GM23338 (cell line): ENCODE results near the gene SPATA2L.

ENCODE experiments used
- CREB1 ChIP-seq: fragments of 250-450 bp; sonication (Bioruptor Pico); IDR thresholded peaks from 2 replicates; pipeline ENCODE4 v1.5.0; 2020; ENCODE audit warnings: low read depth, mild to moderate bottlenecking, moderate library complexity
- CTCF ChIP-seq, 2 experiments: fragments of 200-600 bp in 1 of 2; sonication (generic) in 1 of 2; conservative IDR thresholded peaks; 2 replicates each; pipeline versions ENCODE4 v1.5.1 to v1.6.1; 2016 to 2017; ENCODE audit warnings: antibody characterized with exemption in 2 of 2, low read depth in 2 of 2, mild to moderate bottlenecking in 2 of 2, moderate library complexity in 1 of 2
- EZH2 ChIP-seq: fragments of 200-600 bp; sonication (generic); IDR thresholded peaks from one replicate; pipeline ENCODE4 v1.8.0; 2017; ENCODE audit warnings: antibody characterized with exemption, mild to moderate bottlenecking, low read depth; ENCODE audit not compliant: unreplicated experiment
- EZH2phosphoT487 ChIP-seq: fragments of 200-600 bp; sonication (generic); IDR thresholded peaks from one replicate; pipeline ENCODE4 v1.8.1; 2018; ENCODE audit warnings: antibody characterized with exemption; ENCODE audit not compliant: unreplicated experiment
- POLR2AphosphoS5 ChIP-seq: IDR thresholded peaks from 2 replicates; pipeline ENCODE4 v1.6.1; 2016; ENCODE audit warnings: antibody characterized with exemption, low read depth
- STAT1 ChIP-seq: IDR thresholded peaks from one replicate; pipeline ENCODE4 v1.6.1; 2016; ENCODE audit warnings: antibody characterized with exemption; ENCODE audit not compliant: unreplicated experiment
- TF ChIP-seq, protein P1 (sequence below): IDR thresholded peaks from one replicate; pipeline ENCODE4 v1.6.1; 2018; ENCODE audit warnings: antibody characterized with exemption; ENCODE audit not compliant: unreplicated experiment
- TF ChIP-seq, protein P2 (sequence below): IDR thresholded peaks from 2 replicates; pipeline ENCODE4 v1.6.1; 2016; ENCODE audit warnings: antibody characterized with exemption

GRCh38 chr16:89690392-89690901 is 11.1 kb downstream of the SPATA2L start:
- no peak for TF ChIP-seq CTCF (conservative IDR thresholded peaks at IDR 0.05; ENCODE audit: low read depth in 2 of 2)
- no peak for TF ChIP-seq CREB1 (CRISPR knock-in tag)
- no peak for TF ChIP-seq POLR2AphosphoS5
- no peak for TF ChIP-seq EZH2
- TF ChIP-seq, protein P1, sequence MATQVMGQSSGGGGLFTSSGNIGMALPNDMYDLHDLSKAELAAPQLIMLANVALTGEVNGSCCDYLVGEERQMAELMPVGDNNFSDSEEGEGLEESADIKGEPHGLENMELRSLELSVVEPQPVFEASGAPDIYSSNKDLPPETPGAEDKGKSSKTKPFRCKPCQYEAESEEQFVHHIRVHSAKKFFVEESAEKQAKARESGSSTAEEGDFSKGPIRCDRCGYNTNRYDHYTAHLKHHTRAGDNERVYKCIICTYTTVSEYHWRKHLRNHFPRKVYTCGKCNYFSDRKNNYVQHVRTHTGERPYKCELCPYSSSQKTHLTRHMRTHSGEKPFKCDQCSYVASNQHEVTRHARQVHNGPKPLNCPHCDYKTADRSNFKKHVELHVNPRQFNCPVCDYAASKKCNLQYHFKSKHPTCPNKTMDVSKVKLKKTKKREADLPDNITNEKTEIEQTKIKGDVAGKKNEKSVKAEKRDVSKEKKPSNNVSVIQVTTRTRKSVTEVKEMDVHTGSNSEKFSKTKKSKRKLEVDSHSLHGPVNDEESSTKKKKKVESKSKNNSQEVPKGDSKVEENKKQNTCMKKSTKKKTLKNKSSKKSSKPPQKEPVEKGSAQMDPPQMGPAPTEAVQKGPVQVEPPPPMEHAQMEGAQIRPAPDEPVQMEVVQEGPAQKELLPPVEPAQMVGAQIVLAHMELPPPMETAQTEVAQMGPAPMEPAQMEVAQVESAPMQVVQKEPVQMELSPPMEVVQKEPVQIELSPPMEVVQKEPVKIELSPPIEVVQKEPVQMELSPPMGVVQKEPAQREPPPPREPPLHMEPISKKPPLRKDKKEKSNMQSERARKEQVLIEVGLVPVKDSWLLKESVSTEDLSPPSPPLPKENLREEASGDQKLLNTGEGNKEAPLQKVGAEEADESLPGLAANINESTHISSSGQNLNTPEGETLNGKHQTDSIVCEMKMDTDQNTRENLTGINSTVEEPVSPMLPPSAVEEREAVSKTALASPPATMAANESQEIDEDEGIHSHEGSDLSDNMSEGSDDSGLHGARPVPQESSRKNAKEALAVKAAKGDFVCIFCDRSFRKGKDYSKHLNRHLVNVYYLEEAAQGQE, result no peak
- TF ChIP-seq EZH2phosphoT487, result no peak
- TF ChIP-seq, protein P2, sequence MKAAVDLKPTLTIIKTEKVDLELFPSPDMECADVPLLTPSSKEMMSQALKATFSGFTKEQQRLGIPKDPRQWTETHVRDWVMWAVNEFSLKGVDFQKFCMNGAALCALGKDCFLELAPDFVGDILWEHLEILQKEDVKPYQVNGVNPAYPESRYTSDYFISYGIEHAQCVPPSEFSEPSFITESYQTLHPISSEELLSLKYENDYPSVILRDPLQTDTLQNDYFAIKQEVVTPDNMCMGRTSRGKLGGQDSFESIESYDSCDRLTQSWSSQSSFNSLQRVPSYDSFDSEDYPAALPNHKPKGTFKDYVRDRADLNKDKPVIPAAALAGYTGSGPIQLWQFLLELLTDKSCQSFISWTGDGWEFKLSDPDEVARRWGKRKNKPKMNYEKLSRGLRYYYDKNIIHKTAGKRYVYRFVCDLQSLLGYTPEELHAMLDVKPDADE, result no peak
- TF ChIP-seq STAT1, result no peak
